ENCODE data around the gene TIMP2.
"Not testable (repeated sequence)": the region's sequence is repeated elsewhere in the genome, so short reads cannot be mapped to it uniquely, and the experiment has no call there.

TIMP2 gene

DNA sequence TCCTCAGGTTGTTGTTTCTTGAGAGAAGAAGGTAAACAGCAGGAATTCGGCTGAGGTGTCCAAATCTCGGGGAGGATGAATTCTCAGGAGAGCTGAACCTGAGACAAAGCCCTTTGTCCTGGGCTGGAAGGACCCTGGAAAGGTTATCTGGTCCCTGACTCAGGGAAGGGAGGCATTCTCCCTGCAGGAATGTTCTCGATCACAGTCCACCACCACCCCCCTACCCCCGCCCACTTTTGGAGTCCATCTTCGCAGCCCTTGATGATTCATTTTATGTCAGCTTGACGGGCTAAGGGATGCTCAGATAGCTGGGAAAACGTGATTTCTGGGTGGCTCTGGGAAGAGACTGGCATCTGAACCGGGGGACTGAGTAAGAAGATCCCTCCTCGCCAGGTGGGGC is 20.8 kb downstream of the TIMP2 start:
- TF ChIP-seq CTCF (conservative IDR thresholded peaks at IDR 0.05; ENCODE audit: low read depth, low read length), result no peak
- H3K4me3 ChIP-seq (ENCODE audit: low read length), result no peak overlapping the region
- no peak for DNase-seq (ENCODE audit: low read depth)

- peak; percentile 49 for DNase-seq (ENCODE audit: low read depth)
- H3K4me3 ChIP-seq (ENCODE audit: low read length), result no peak within 1 kb of the TSS
- no peak for TF ChIP-seq CTCF (conservative IDR thresholded peaks at IDR 0.05; ENCODE audit: low read depth, low read length)
Measured at GRCh38 chr17:78903101-78903779, 21.9 kb downstream of the TIMP2 start, which contains the start of gene CEP295NL. Gene CEP295NL (minus strand): TSS chr17:78903201. CDS start chr17:78901828, 1,373 bp downstream.

DNA sequence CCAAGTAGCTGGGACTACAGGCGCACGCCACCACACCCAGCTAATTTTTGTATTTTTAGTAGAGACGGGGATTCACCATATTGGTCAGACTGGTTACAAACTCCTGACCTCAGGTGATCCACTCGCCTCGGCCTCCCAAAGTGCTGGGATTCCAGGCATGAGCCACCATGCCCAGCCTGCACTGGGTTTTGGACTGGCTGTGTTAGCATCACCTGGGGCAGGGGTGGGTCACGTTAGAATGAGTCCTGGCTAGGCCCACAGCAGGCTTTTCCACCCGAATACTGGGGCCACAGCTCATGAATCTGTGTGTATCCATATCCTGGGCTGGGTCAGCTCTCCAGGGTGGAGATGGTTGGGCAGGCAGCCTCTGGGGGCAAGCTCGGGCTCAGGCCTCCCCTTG is 23.0 kb downstream of the TIMP2 start:
- not testable (repeated sequence) for H3K4me3 ChIP-seq (ENCODE audit: low read length); DNase-seq (ENCODE audit: low read depth)

GRCh38 chr17:78901806-78902205 is 23.4 kb downstream of the TIMP2 start:
- H3K4me3 ChIP-seq (ENCODE audit: low read length), result no peak overlapping the region
- no peak for TF ChIP-seq CTCF (conservative IDR thresholded peaks at IDR 0.05; ENCODE audit: low read depth, low read length)
- DNase-seq (ENCODE audit: low read depth), result no peak

GRCh38 chr17:78900816-78901215 is 24.4 kb downstream of the TIMP2 start:
- H3K4me3 ChIP-seq (ENCODE audit: low read length), result no peak overlapping the region
- no peak for TF ChIP-seq CTCF (conservative IDR thresholded peaks at IDR 0.05; ENCODE audit: low read depth, low read length)
- no peak for DNase-seq (ENCODE audit: low read depth)

- H3K4me3 ChIP-seq (ENCODE audit: low read length), result no peak overlapping the region
- DNase-seq (ENCODE audit: low read depth), result peak; percentile 97
- TF ChIP-seq CTCF (conservative IDR thresholded peaks at IDR 0.05; ENCODE audit: low read depth, low read length), result no peak
Measured at GRCh38 chr17:78899361-78900260, 25.6 kb downstream of the TIMP2 start.

DNA sequence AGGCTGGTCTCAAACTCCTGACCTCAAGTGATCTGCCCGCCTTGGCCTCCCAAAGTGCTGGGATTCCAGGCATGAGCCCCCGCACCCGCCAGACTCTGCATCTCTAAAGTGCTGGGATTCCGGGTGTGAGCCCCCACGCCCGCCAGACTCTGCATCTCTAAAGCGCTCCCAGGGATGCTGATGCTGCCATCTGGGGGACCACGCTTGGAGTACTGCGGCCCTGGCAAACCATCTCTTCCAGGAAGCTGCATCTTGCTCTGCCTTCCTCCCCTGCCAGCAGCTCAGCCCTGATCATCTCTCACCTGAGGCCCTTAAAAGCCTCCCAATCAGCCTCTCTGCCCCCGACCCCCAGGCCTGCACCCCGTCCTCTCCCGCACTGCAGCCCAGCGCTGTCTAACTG is 26.2 kb downstream of the TIMP2 start:
- no peak for DNase-seq (ENCODE audit: low read depth)
- H3K4me3 ChIP-seq (ENCODE audit: low read length), result no peak overlapping the region
- TF ChIP-seq CTCF (conservative IDR thresholded peaks at IDR 0.05; ENCODE audit: low read depth, low read length), result peak; percentile 8

Data from retinal pigment epithelial cell (primary cell).